Upper lobe of left lung (tissue), 6 donors: Measurements from ENCODE around the gene CLHC1. TPM values are rescaled to one million over a fixed set of nuclear protein-coding genes. Genes with fewer than 3 reads are reported as not detected.

Experiments
- ATAC-seq, 2 donors: fragments of 200-7000 bp; cut with Tn5 transposase; one replicate each; pipeline ENCODE4 v1.9.1; 2022; ENCODE audit warnings: mild to moderate bottlenecking in 2 of 2, moderate library complexity in 2 of 2; ENCODE audit not compliant: low FRiP score in 2 of 2
- DNase-seq, 2 donors: peaks; one replicate each; pipeline ENCODE4 v3.0.0-alpha.2; 2019 to 2020
- H3K27ac ChIP-seq, 4 donors: fragments of 200-600 bp; sonication (generic); one replicate each; pipeline ENCODE4 v1.5.1; 2016 to 2019
- H3K27me3 ChIP-seq, 4 donors: fragments of 200-600 bp; sonication (generic); one replicate each; pipeline ENCODE4 v1.5.1; 2017 to 2019
- H3K36me3 ChIP-seq, 4 donors: fragments of 200-600 bp; sonication (generic); one replicate each; pipeline ENCODE4 v1.5.1; 2016 to 2019
- H3K4me1 ChIP-seq, 4 donors: fragments of 200-600 bp; sonication (generic); one replicate each; pipeline ENCODE4 v1.5.1; 2018 to 2019
- H3K4me3 ChIP-seq, 4 donors: fragments of 200-600 bp; sonication (generic); one replicate each; pipeline ENCODE4 v1.5.1; 2017 to 2019; ENCODE audit warnings: mild to moderate bottlenecking in 2 of 4, moderate library complexity in 1 of 4
- H3K9me3 ChIP-seq, 4 donors: fragments of 200-600 bp; sonication (generic); one replicate each; pipeline ENCODE4 v1.5.1; 2018 to 2019
- EP300 ChIP-seq, 4 donors: sonication (generic); formaldehyde crosslinking; IDR thresholded peaks; one replicate each; pipeline ENCODE4 v1.5.1; 2017; ENCODE audit warnings: antibody characterized with exemption in 4 of 4, control low read depth in 2 of 4
- POLR2A ChIP-seq, 4 donors: fragments of 450-650 bp; IDR thresholded peaks; one replicate each; pipeline ENCODE4 v1.5.1; 2016 to 2017; ENCODE audit warnings: antibody characterized with exemption in 4 of 4, mild to moderate bottlenecking in 2 of 4
- POLR2AphosphoS5 ChIP-seq, 2 donors: sonication (generic); formaldehyde crosslinking; IDR thresholded peaks; one replicate each; pipeline ENCODE4 v1.5.1; 2017; ENCODE audit warnings: antibody characterized with exemption in 2 of 2
- WGBS, 2 donors: methylation state at CpG; one replicate each; pipeline ENCODE4 v1.1.5; 2017 to 2018; 5-methylcytosine and 5-hydroxymethylcytosine counted together
- total RNA-seq, 6 donors: library from RNA; depleted of rRNA in 4 of 6; stranded (reverse); fragments of >200 nt in 4 of 6; gene quantifications; one replicate each; pipeline versions ENCODE4 v1.1.0 to v1.2.1, GENCODE V29; 2016 to 2021
- TF ChIP-seq, protein P1 (sequence below), 6 experiments: fragments of 450-650 bp in 4 of 6; fragments of 200-600 bp in 2 of 6; sonication (generic) in 2 of 6; IDR thresholded peaks; one replicate each; pipeline ENCODE4 v1.5.1; 2016 to 2019; ENCODE audit warnings: antibody characterized with exemption in 6 of 6
- donor health status: DM: no; HTN: no; CAD: no; lungs with moderate emphysema.
- donor health status: DM: no; HTN: yes; CAD: no; lungs with severe emphysema.

The CLHC1 gene
- total RNA-seq, 6 donors from 2014 or later: 3.7 to 27.1 (median 11.9) TPM

DNA sequence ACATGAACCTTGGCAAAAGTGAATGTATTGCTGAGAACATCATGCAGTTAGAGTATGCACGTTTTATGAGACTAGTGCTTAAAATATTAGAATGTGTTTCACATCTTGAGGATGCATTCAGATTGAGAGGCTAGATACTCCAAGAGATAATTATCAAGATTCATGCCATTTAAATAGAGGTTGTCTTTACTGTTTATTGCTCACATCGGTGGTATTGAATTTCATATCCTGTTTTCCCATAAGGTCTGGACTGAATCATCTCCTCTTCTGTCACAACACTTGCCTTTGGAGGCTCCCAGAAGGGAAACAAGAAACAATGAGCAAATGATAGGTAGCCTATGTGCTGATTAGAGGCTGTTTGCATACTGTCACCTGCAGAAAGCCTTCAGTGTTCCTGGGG lies 83.8 kb downstream of the CLHC1 start:
- Histone ChIP-seq H3K27ac (peak overlapping the region in 1 of 4 donors; percentile 46), H3K4me1 (peaks cover 6 to 26% (median 15%) of the 10 kb centered on the region in 4 donors), H3K9me3 (no peaks in the 10 kb centered on the region), H3K36me3 (no peaks in the 10 kb centered on the region), H3K27me3 (no peaks in the 10 kb centered on the region), H3K4me3 (no peak overlapping the region)
- no peak for TF ChIP-seq POLR2A (IDR thresholded peaks at IDR 0.05)
- peak in 1 of 4 donors; percentile 3 for TF ChIP-seq EP300 (IDR thresholded peaks at IDR 0.05)
- TF ChIP-seq, protein P1, sequence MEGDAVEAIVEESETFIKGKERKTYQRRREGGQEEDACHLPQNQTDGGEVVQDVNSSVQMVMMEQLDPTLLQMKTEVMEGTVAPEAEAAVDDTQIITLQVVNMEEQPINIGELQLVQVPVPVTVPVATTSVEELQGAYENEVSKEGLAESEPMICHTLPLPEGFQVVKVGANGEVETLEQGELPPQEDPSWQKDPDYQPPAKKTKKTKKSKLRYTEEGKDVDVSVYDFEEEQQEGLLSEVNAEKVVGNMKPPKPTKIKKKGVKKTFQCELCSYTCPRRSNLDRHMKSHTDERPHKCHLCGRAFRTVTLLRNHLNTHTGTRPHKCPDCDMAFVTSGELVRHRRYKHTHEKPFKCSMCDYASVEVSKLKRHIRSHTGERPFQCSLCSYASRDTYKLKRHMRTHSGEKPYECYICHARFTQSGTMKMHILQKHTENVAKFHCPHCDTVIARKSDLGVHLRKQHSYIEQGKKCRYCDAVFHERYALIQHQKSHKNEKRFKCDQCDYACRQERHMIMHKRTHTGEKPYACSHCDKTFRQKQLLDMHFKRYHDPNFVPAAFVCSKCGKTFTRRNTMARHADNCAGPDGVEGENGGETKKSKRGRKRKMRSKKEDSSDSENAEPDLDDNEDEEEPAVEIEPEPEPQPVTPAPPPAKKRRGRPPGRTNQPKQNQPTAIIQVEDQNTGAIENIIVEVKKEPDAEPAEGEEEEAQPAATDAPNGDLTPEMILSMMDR (IDR thresholded peaks at IDR 0.05): no peak
- peak in 1 of 2 donors; percentile 39 for TF ChIP-seq POLR2AphosphoS5 (IDR thresholded peaks at IDR 0.05)
- DNase-seq (no peak), ATAC-seq (no peak)
- WGBS, 2 donors: 51 to 67% methylated on average over 2 of the region's 2 CpGs

DNA sequence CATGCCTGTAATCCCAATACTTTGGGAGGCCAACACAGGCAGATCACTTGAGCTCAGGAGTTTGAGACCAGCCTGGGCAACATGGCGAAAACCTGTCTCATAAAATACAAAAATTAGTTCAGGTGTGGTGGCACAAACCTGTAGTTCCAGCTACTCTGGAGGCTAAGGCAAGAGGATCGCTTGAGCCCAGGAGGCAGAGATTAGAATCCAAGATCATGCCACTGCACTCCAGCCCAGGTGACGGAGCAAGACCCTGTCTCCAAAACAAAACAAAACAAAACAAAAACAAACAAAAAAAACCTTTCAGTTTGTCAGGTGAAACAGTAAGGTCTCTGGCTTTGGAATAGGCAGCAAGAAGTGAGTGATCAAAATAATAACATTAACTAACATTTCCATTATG lies 84.6 kb downstream of the CLHC1 start:
- no peak for DNase-seq
- TF ChIP-seq EP300 (IDR thresholded peaks at IDR 0.05) (no peak), POLR2A (IDR thresholded peaks at IDR 0.05) (no peak), POLR2AphosphoS5 (IDR thresholded peaks at IDR 0.05) (no peak)
- TF ChIP-seq, protein P1 (IDR thresholded peaks at IDR 0.05): no peak
- no peak overlapping the region for H3K4me3 ChIP-seq
- H3K9me3 ChIP-seq: no peaks in the 10 kb centered on the region
- peaks cover 6 to 23% (median 12%) of the 10 kb centered on the region in 4 donors for H3K4me1 ChIP-seq
- H3K27me3 ChIP-seq: no peaks in the 10 kb centered on the region
- 80 to 100% methylated on average over 3 of the region's 3 CpGs for WGBS, 2 donors
- ATAC-seq: no peak
- peak overlapping the region in 2 of 4 donors; percentile 3 to 25 for H3K27ac ChIP-seq
- H3K36me3 ChIP-seq: no peaks in the 10 kb centered on the region

DNA sequence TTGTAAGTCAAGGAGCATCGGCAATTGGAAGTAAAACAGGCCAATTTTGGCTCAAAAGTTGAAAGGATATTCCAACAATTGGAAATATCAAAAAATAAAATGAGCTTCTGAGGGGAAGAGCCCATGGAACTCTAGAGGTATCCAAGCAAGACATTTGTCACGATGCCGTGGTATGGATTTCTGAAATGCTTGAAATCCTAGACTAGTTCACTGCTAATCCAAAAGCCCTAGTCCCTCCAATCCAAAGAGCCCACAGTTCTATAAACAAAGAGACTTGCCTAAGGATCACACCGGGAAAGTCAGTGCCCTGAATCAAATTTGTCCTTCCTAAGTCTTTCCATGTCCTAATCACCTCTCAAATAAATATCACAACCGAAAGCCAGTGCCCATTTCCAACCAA lies 85.1 kb downstream of the CLHC1 start:
- no peak for TF ChIP-seq POLR2AphosphoS5 (IDR thresholded peaks at IDR 0.05)
- TF ChIP-seq EP300 (IDR thresholded peaks at IDR 0.05): no peak
- TF ChIP-seq POLR2A (IDR thresholded peaks at IDR 0.05): no peak
- TF ChIP-seq, protein P1 (IDR thresholded peaks at IDR 0.05): no peak
- ATAC-seq (no peak), DNase-seq (no peak)
- Histone ChIP-seq H3K27ac (peak overlapping the region in 1 of 4 donors; percentile 3), H3K4me3 (no peak overlapping the region), H3K36me3 (no peaks in the 10 kb centered on the region), H3K9me3 (no peaks in the 10 kb centered on the region), H3K4me1 (peaks cover 6 to 18% (median 11%) of the 10 kb centered on the region in 4 donors), H3K27me3 (no peaks in the 10 kb centered on the region)
- WGBS, 2 donors: 88 to 96% methylated on average over 5 of the region's 5 CpGs

DNA sequence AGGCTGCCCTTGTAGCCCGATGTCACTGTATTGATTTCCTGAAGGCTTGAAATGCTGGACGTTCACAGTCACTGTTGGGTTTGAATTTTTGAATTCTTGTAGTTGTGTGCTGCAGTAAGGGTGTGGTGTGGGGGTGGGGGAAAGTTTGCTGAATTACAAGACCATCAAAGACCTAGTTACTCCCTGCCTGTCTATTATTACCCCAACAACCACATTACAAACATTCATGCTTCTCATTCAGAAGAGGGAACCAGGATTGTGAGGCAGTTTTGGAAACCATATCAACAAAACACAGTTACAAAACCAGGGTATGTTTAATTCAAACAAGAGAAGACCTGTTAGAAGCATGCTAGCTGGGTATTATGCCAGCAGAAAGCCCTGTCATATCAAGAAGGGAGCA lies 85.8 kb downstream of the CLHC1 start:
- Histone ChIP-seq H3K9me3 (no peaks in the 10 kb centered on the region), H3K27me3 (no peaks in the 10 kb centered on the region), H3K36me3 (no peaks in the 10 kb centered on the region), H3K4me1 (peaks cover 4 to 15% (median 9%) of the 10 kb centered on the region in 4 donors), H3K4me3 (no peak overlapping the region), H3K27ac (no peak overlapping the region)
- no peak for ATAC-seq
- TF ChIP-seq POLR2A (IDR thresholded peaks at IDR 0.05) (no peak), EP300 (IDR thresholded peaks at IDR 0.05) (no peak), POLR2AphosphoS5 (IDR thresholded peaks at IDR 0.05) (no peak)
- TF ChIP-seq, protein P1 (IDR thresholded peaks at IDR 0.05): no peak
- WGBS, 2 donors: 83 to 85% methylated on average over 2 of the region's 2 CpGs
- no peak for DNase-seq
